GM15510 (cell line): ENCODE results near the gene SUB1.

Experiments used
- POLR2A ChIP-seq: IDR thresholded peaks from 3 replicates; pipeline ENCODE4 v1.6.1; 2011; ENCODE audit warnings: borderline replicate concordance; ENCODE audit not compliant: insufficient read length; ENCODE audit errors: extremely low read depth

The SUB1 gene

DNA sequence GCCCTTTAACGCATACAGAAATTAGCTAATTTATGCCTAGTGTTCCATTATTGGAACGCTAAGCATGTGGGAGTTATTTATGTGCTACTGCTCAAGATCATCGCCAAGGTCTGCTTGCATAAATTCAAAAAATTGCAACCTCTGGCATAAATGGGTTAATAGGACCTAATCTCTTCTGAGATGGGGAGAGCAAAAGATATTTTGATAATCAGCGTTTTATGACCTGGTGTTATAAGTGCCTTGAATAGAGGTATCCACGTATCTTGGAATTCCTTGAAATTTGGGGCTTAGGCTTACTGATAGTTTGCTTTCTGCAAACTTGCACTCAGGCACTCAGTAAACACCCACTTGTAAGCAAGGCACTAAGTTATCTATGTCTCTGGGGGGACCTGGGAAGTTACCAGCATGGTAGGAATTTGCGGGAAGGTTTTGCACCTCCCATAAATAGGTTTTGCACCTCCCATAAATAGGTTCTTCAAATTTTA is 1.8 kb downstream of the SUB1 start:
- TF ChIP-seq POLR2A: no peak

DNA sequence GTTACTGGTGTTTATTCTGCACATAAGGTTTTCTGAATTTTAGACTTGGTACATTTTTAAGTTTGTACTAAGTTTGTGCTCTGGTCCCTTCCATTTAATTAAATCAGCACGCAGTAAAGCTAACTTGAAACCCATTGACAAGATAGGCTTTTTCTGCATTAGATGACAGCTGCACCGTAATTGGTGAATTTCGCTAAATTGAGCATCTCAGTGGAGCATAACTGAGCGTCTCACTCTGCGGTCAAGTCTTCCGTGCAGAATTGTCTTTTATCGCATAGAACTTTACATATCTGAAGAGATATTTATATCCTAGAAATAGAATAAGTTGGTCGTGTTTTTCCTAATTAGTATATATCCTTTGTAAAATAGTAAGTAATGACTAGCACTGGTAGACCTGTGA is 4.1 kb downstream of the SUB1 start:
- no peak for TF ChIP-seq POLR2A

DNA sequence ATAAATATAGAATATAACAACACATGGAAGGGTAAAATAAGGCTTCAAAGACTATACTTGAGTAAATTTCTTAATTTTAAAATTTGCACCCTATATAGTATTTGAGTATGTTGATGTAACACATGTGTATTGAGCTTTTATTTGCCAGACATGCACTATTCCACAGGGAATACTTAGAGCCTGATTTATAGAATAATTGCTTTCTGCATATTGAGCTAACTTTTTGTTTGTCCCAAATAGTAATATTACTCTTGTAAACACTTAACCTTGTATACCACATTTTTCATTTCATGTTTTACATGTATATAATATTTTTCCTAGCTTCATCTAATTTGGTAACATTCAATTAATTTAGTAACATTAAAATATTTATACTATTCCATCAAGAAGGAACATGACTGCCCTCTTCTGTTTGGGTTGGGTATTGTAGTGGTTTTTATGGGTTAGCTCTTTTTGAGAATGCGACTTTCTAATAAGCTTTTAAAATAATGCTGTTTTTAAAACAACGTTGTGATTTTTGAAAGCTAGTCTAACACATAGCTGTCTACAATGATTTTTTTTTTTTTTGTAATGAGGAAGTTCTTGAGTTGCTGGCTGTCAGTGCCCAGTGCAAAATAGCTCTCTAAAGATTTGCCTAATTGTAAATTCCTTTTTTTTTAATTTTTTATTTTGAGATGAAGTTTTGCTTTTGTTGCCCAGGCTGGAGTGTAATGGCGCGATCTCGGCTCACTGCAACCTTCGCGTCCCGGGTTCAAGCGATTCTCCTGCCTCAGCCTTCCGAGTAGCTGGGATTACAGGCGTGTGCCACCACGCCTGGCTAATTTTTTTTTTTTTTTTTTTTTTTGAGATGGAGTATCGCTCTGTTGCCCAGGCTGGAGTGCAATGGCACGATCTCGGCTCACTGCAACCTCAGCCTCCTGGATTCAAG is 4.8 kb downstream of the SUB1 start:
- no peak for TF ChIP-seq POLR2A

DNA sequence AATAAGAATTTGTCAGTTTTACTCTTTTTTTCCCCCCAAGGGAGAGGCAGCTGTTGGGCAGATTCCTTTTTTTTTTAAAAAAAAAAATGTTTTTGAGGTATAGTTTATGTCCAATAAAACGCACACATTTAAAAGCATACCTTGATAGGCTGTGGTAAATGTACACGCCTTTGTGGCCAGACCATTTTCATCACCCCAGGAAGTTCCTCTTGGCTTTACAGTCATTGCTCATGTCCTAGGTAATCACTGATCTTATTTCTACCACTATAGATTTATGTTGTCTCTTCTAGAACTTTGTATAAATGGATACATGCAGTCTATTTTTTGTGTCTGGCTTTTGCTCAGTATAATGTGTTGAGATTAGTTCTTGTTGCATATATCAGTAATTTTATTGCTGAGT is 9.8 kb downstream of the SUB1 start:
- no peak for TF ChIP-seq POLR2A

DNA sequence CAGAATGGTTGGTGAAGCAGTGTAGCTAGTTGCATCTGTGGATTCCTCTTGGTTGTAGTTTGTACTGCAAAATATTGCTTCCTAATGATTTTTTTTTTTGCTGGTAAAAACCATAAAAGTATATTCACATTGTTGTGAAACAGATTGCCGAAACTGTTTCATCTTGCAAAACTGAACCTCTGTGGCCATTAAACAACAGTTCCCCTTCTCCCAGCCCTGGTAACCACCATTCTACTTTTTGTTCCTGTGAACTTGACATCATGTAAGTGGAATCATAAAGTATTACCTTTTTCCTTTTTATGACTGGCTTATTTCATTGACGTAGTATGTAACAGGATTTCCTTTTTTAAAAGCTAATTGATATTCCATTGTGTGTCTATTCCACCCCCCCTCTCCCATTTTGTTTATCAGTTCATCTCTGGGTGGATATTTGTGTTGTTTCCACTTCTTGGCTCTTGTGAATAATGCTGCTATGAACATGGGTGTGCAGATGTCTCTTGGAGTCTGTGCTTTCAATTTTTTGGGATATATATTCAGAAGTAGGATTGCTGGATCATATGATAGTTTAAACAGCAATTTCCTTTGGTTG is 11.8 kb downstream of the SUB1 start:
- no peak for TF ChIP-seq POLR2A

DNA sequence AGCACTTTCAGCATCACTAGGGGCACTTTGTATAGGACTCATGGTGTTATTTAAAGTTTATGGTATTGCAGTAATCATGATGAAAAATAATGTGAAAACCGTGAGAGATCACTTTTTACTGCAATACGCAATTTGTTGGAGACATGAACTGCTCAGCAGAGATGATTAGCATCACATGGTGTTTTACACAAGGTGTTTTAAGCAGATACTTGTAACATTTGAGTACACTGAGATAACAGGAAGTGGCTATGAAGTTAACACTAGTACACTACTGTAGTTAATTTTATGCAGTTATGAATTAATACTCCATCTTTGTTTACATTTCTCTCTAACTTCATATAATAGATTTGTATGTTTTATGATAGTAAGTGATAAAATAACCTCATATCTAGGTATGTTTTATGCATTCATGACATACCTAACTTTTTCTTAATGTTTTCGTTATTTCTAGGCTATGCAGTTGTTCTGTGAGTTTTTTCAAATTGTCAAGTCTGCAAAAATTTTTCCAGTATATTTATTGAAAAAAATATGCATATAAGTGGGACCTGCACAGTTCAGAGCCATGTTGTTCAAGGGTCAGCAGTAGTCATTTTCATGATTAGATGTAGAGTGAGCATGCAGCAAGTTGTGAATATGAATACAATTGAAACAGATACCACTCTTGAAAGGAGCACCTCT is 13.0 kb downstream of the SUB1 start:
- TF ChIP-seq POLR2A: no peak

DNA sequence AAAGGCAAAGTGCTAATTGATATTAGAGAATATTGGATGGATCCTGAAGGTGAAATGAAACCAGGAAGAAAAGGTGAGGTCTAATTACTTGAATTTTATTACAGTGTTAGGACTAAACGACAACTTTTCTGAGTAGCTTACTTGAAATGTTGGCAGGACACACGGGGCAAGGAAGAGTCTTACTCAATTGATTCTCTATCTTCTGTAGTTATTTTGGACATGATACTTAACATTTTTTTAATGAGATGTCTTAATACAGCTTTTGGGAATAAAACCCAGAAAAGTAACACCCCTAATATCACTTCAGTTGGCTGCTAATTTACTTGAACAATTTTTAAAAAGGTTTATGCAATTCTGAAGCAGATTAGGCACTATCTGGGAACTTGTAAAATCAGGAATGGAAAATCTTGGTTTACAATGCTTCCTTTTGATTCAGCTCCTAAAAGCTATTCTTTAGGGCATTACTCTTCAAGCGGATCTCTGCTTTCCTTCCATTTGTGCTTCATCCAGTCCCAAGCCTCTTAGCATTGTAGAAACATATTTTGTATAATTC is 13.7 kb downstream of the SUB1 start:
- TF ChIP-seq POLR2A: no peak

DNA sequence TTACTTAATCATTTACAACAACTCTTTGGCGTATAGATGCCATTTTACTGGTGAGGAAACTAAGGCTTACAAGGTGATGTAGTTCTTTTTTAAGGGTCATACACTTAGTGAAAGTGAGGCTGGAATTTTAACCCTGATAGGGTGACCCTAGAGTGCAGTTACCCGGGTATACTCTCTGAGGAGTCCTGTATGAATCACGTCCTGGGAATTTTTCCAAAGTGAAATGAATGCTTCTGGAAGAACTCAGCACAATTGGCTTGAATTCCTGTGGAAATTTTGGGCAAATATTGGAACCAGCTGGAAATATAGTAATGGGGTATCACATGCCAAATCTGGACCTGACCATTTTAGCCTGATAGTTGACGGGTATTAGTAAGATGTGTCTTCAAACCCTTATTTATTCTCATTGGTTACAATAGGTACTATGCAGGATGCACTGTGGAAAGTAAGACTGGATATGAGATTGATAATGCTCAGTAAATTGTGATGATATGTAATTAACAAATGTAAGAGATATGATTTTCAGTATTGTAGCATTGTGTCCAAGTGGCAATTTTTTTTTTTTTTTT is 14.8 kb downstream of the SUB1 start:
- TF ChIP-seq POLR2A: no peak

DNA sequence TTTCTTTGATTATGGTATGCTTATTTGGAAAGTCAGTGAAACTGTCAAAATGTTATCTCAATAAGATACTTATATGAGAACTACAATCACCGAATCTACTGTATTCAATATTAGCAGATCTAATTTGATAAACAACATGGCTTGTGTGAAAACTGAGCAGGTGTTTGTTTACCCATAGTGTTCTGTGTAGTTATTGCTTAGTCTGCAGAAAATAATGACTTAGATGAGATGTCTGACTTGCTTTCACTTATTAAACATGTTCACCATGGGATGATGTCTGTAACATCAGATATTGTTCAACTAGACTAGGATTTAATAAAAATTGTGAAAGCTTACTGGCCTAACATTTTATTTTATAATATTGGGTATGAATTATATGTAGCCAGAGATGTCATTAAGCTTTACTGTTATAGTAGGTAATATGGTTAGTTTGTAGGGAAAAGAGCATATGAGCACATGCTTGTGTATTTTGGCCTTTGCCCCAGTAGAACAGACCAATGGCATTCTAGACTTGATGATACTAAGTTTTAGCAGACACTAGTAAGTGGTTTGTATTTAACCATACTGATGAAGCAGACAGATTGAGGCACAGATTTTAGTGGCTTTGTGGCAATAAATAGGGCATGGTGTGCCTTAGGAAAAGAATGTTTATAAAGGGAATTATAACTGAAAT is 16.4 kb downstream of the SUB1 start:
- no peak for TF ChIP-seq POLR2A

DNA sequence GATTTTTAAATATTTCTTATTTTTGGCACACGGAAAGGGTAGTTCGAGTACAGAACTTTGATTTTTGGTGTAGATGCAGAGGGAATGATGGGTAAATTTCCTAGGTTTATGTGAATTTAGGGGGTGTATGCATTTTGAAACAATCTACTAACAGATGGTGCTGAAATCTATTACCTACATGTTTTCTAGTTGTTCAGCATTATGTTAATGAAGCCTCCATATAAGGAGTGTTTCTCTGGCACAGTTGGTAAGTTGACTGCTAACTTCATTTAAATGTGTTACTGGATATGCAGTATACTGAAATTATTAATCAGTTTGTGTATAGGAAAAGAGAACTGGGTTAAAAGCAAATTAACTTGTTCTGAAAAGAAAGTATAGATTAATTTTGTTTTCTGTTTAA is 17.5 kb downstream of the SUB1 start:
- no peak for TF ChIP-seq POLR2A

DNA sequence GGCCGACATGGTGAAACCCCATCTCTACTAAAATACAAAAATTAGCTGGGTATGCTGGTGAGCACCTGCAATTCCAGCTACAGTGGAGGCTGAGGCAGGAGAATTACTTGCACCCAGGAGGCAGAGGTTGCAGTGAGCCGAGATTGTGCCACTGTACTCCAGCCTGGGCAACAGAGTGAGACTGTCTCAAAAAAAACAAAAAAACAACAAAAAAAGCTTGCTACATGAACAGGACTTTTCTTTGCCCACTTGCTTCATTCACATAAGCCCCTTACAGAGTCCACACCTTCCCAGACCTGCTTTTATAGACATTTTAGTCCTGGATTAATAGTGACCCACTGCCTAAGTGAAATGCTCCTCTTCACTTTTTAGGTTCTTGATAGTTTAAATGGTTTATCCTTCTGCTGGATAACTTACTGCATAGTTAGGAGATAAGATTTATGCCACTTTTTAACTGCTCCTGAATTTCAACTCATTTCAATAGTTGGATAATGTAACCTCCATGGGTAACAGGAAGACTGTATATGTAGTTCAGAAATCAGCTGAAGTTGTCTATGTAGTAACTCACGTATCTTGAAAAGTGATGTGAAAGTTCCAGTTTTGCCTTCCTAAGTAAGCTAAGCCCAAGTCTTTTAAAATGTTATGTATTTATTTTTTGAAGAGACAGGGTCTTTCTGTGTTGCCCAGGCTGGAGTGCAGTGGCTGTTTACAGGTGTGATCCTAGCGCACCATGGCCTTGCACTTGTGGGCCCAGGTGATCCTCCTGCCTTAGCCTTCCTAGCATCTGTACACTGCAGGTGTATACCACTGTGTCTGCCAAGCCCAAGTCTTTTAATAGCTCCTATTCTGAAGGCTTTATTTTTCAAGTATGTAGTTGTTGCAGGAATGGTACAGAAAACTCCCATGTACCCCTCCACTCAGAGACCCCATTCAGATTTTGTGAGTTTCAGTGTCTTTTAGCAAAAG is 19.7 kb downstream of the SUB1 start:
- TF ChIP-seq POLR2A: no peak

DNA sequence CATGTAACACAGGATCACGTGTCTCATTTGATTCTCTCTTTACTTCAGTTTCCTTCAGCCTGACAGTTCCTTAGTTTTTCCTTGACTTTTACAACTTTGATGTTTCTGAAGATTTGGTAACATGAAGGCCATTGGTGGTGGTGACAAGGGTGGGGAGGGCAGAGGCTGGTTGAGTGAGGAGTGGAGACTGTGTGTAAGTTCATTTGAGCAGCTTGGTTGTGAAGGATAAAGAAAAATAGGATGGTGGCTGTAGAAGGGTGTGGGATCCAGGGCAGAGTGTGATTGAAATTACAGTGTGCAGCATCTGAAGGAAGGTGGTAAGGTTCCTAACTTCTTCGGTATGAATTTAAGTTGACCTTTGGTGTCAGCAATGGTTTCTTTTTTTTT is 20.4 kb downstream of the SUB1 start:
- no peak for TF ChIP-seq POLR2A
